AG08395 (cell line): Measurements from ENCODE around the gene AP2B1.
A peak's percentile ranks its signal among the peaks of the same experiment; 100 is the strongest.
"Not testable (repeated sequence)": the region's sequence is repeated elsewhere in the genome, so short reads cannot be mapped to it uniquely, and the experiment has no call there.

Source experiments
- DNase-seq: peaks from one replicate; pipeline ENCODE4 v3.0.0; 2012; ENCODE audit warnings: mixed read lengths, low spot score

Gene AP2B1

GRCh38 chr17:35700150-35700549 lies 113.0 kb downstream of the AP2B1 start:
- no peak for DNase-seq

DNA sequence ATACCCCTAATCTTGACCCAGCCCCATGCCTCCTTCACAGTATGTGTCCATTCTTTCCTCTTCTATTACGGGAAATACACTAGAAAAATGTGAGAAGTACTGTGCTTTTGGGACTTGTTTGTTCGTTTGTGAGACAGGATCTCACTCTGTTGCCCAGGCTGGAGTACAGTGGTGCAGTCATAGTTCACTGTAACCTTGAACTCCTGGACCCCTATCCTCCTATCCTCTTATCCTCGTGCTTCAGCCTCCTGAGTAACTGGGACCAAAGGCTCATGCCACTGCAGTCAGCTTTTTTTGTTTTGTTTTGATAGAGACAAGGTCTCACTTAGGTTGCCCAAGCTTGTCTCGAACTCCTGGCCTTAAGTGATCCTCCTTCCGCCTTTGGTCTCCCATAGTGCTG lies 114.4 kb downstream of the AP2B1 start:
- no peak for DNase-seq

- not testable (repeated sequence) for DNase-seq
Observed at GRCh38 chr17:35703308-35703707, 116.2 kb downstream of the AP2B1 start.

DNA sequence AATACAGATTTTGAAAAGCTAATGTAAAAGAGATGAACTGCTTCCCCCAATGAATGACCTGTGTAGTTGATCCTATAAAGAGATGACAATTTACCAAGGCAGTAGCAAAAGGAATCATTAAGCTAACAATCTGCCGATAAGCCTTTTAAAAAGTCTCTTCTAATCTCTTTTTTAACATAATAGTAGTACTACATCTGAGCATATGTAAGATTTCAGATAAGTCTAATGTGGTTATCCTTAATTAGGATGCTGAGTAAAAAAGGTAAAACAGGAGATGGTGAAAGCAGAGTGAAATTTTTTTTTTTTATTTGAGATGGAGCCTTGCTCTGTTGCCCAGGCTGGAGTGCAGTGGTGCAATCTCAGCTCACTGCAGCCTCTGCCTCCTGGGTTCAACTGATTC lies 118.1 kb downstream of the AP2B1 start:
- no peak for DNase-seq

GRCh38 chr17:35705705-35706104 lies 118.6 kb downstream of the AP2B1 start:
- no peak for DNase-seq

DNA sequence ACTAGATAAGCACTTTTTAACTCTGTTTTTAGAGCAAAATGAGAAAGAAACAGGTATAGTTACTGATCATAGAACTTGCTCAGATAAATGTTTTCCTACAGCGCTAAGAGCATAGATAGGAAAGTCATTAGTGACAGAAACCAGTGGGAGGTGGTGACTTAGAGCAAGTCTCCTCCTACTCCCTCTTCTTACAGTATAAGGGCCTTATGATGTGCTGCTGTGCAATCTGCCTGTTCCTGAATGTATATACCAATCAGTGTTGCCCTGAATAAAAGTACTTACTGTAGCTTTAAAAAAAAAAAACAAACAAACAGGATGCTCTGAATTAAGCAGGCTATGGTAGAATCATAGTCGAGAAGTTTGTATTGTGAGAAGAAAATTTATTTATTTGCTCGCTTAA lies 121.0 kb downstream of the AP2B1 start:
- DNase-seq = no peak

- no peak for DNase-seq
Observed at GRCh38 chr17:35708951-35709350, 121.8 kb downstream of the AP2B1 start.

GRCh38 chr17:35709874-35710273 lies 122.8 kb downstream of the AP2B1 start:
- DNase-seq = no peak

GRCh38 chr17:35710950-35711349 lies 123.8 kb downstream of the AP2B1 start:
- no peak for DNase-seq

DNA sequence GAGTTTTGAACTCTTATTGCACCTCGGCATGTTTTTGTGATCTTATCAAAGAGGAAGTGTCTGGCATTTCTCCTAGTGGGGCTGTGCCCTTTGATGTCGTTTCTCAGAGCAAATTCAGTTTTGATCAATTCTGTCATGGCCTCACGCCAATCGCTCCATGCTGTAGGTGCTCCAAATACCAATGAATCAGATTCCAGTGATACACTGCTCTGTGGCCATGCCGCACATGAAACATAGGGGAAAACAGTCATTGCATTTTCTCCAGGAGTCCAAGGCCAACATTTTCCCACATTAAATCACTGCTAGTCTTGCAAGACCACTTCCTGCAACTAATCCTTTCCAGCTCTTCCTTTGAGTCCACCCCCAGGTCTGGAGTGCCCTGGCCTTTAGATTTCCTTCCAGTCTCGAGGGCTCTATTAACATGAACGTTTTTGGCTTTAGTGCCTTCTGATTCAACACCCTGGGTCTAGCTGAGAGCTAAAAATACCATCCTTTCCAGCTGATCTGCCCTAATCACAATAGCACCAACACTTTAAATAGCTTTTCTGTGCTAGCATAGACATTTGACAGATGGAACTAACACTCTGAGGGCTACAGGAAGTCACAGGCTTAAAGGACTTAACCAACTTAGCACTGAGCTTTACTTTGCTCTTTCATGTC lies 126.1 kb downstream of the AP2B1 start:
- DNase-seq = peak; percentile 75

- DNase-seq = no peak
Observed at GRCh38 chr17:35714988-35715387, 127.9 kb downstream of the AP2B1 start.

GRCh38 chr17:35715416-35715815 lies 128.3 kb downstream of the AP2B1 start:
- DNase-seq = no peak

GRCh38 chr17:35716173-35716572 lies 129.1 kb downstream of the AP2B1 start:
- no peak for DNase-seq

GRCh38 chr17:35716897-35717465 lies 129.9 kb downstream of the AP2B1 start:
- no peak for DNase-seq

GRCh38 chr17:35717475-35717874 lies 130.4 kb downstream of the AP2B1 start:
- no peak for DNase-seq

- no peak for DNase-seq
Observed at GRCh38 chr17:35723735-35724134, 136.6 kb downstream of the AP2B1 start.

- DNase-seq = no peak
Observed at GRCh38 chr17:35725058-35725457, 137.9 kb downstream of the AP2B1 start.

- no peak for DNase-seq
Observed at GRCh38 chr17:35725802-35726126, 138.6 kb downstream of the AP2B1 start.

DNA sequence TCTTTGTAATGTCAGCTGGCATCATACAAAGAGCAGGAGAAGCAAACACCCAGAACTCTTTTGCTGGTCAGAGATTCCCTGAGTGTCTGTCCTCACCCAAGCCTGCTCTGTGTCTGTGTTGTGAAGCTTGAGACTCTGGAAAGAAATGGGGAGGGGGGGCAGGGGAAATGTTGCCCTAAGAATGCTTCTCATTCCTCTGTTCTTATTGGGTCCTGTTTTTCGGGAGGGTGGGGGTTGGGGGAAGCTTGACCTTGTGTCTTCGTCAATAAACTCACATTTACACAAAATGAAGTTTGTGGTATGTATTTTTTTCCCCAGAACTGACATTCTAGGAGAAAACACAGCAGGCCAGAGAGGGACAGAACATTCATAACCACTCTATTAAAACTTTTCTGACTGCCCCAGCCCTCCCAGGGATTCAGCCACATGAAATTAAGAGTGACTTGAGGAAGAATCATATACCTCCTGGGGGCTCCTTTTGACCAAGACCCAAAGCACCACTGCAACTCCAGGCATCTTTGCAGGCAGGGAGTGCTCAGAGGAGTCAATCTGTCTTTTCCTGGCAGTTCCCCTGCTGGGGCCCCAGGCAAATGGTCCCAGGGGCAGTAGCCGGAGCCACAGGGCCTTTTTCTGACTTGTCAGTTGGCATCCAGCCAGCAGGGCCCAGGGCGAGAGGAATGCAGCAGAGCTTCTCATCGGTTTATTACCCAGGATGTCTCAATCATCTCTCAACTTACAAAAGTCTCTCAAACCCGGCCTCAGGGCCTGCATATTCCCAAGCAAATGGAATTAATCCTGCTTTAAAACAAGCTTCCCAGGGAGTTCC lies 139.2 kb downstream of the AP2B1 start:
- DNase-seq = peak; percentile 86

DNA sequence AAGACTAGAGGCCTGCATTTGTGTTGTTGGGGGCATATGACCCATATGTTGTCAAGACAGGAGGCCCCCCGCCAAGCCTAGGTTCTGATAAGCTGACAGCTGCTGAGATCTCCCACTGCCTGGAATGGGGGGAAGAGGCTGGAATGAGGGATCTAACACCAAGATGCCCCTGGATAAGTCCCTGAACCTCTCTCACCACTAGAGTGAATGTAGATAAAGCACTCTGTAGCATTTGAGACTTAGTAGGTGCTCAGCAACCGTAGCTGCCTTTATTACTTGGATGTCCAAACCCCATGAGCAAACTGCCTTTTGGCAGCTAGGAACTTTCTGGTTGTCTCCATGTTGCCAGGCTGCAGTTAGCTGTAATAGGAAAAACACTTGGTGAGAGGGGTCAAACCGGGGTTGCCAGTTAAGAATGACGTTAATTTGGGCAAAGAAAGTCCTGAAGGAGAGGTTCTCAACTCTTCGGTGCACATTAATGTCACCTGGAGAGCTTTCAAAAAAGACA lies 139.9 kb downstream of the AP2B1 start:
- no peak for DNase-seq

DNA sequence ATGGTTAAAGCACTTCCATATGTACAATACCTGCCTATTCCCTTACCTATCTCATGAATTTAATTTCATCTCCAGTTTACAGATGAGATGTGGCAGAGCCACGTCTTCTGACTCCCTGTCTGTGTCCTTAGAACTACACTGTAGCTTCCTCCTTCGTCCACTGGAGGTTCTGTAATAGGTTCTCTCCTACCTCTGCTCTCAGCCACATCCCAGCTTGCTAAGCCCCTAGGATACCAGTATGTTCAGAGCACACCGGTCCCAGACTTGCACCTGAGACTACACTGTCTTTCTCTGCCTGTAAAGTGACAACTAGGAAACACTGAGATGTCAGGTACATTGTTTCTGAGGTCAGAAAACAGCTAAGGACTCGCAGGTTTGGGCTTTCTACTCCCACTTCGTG lies 140.5 kb downstream of the AP2B1 start:
- DNase-seq = no peak

GRCh38 chr17:35728551-35728950 lies 141.4 kb downstream of the AP2B1 start:
- DNase-seq = no peak

- no peak for DNase-seq
Observed at GRCh38 chr17:35729405-35729833, 142.3 kb downstream of the AP2B1 start.
